ENCODE results near the gene CDADC1.

Gene CDADC1

DNA sequence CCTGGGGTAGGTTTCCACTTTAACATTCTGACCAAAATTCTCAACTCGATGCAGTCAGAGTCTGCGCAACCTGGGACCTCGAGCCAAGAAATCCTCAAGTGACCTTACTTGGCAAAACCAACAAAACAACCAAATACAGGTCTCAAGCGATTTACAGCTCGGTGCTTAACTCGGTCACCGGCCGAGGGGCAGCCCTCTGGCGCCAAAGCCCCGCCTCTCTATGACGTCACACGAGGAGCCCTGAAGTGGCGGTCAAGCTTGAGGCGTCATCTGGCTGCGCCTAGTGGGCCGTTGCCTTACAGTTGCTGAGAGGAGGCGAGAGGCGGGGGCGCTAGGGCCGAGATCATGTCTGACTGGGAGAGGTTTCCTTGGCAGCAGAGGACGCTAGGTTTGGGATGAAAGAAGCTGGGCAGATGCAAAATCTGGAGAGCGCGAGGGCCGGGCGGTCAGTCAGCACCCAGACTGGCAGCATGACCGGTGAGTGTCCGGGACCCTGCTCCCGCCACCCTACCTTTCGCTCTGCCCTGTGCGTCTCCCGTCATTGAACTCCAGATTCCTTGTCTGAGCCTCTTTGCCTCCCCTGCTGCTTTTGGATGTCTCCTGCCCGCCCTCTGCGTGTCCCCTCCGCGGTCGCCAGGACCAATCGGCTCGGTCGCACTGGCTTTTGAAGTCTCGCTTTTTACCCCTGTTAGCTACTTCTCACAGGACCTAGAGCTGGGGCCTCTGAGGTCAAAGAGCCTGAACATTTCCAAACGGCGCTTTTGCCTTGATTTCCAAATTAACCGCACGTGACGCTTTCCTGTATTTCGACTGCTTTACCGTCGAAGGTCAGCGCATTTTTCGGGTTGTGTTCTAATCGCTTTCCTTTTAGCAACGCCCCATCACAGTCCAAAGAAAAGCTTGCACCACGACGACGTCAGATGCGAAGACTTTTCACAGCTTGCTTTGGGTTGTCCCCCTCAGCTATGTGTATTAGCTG lies at the start of gene CDADC1:
TSS of gene CDADC1 (plus strand) at position 283 of the 979 bp plus-strand sequence. CDS start at position 396, 113 bp downstream.
- peak; percentile 95 for ATAC-seq

GRCh38 chr13:49206641-49207040 lies 41.1 kb upstream of the CDADC1 start:
- ATAC-seq, result no peak
- no peak for TF ChIP-seq CREB5 (CRISPR knock-in tag; IDR thresholded peaks at IDR 0.05; ENCODE audit: low read depth)
- no peak for TF ChIP-seq ESRRG (CRISPR knock-in tag; IDR thresholded peaks at IDR 0.05)
- no peak for TF ChIP-seq ZFP3 (CRISPR knock-in tag; IDR thresholded peaks at IDR 0.05)
- no peak for TF ChIP-seq ZNF565 (CRISPR knock-in tag; conservative IDR thresholded peaks at IDR 0.05; ENCODE audit: low read depth)

More for the DNA sequence above, at the start of gene CDADC1:
- TF ChIP-seq ZNF565 (CRISPR knock-in tag; conservative IDR thresholded peaks at IDR 0.05; ENCODE audit: low read depth), result 0 out of 2 replicates have a peak, but pooled peaks have one; percentile 31
- no peak for TF ChIP-seq CSRNP3 (CRISPR knock-in tag; IDR thresholded peaks at IDR 0.05)
- TF ChIP-seq PATZ1 (CRISPR knock-in tag; IDR thresholded peaks at IDR 0.05; ENCODE audit: borderline replicate concordance), result no peak
- TF ChIP-seq ESRRG (CRISPR knock-in tag; IDR thresholded peaks at IDR 0.05), result no peak
- TF ChIP-seq TSHZ2 (CRISPR knock-in tag; IDR thresholded peaks at IDR 0.05), result no peak
- TF ChIP-seq ARNTL (CRISPR knock-in tag; IDR thresholded peaks at IDR 0.05; ENCODE audit: borderline replicate concordance, low read depth), result no peak
- no peak for TF ChIP-seq CSDC2 (CRISPR knock-in tag; IDR thresholded peaks at IDR 0.05)
- no peak for TF ChIP-seq BACH2 (CRISPR knock-in tag; IDR thresholded peaks at IDR 0.05; ENCODE audit: borderline replicate concordance)
- TF ChIP-seq ZFP3 (CRISPR knock-in tag; IDR thresholded peaks at IDR 0.05), result 0 out of 2 replicates have a peak, but pooled peaks have one; percentile 27
- TF ChIP-seq ISL1 (CRISPR knock-in tag; IDR thresholded peaks at IDR 0.05), result no peak

DNA sequence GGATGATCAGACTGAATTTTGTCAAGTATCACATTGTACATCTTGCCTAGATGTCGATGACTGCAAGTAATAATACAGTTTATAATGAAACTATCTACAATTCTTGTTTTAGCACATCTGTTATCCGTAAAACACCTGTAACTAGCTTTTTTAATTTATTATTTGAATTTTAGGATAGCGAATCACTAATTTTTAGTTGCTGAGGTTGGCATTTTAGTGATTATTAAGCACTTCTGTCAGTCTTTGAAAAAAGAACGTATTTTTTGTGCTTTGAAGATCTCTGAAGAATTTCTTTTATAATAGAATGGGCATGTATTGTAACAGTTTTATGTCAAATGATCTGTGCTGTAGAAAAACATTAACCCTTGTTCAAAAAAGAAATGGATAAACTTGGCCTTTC lies 39.1 kb upstream of the CDADC1 start:
- no peak for ATAC-seq
- TF ChIP-seq CREB5 (CRISPR knock-in tag; IDR thresholded peaks at IDR 0.05; ENCODE audit: low read depth) (no peak), CSRNP3 (CRISPR knock-in tag; IDR thresholded peaks at IDR 0.05) (no peak), BACH2 (CRISPR knock-in tag; IDR thresholded peaks at IDR 0.05; ENCODE audit: borderline replicate concordance) (no peak), PATZ1 (CRISPR knock-in tag; IDR thresholded peaks at IDR 0.05; ENCODE audit: borderline replicate concordance) (no peak), ZNF8 (CRISPR knock-in tag; IDR thresholded peaks at IDR 0.05) (no peak), ISL1 (CRISPR knock-in tag; IDR thresholded peaks at IDR 0.05) (no peak), ZFP3 (CRISPR knock-in tag; IDR thresholded peaks at IDR 0.05) (no peak), RARB (CRISPR knock-in tag; IDR thresholded peaks at IDR 0.05) (no peak)
